Esophagus squamous epithelium (tissue), 4 donors: ENCODE data around the gene GAB4.
"Not testable (repeated sequence)": the region's sequence is repeated elsewhere in the genome, so short reads cannot be mapped to it uniquely, and the experiment has no call there.

Experiments
- CTCF ChIP-seq, 6 experiments: fragments of 450-650 bp in 4 of 6; fragments of 200-600 bp in 2 of 6; sonication (generic) in 2 of 6; IDR thresholded peaks; one replicate each; pipeline ENCODE4 v1.5.1; 2016 to 2019; ENCODE audit warnings: antibody characterized with exemption in 6 of 6, mild to moderate bottlenecking in 4 of 6, moderate library complexity in 4 of 6
- POLR2A ChIP-seq, 4 donors: fragments of 450-650 bp; IDR thresholded peaks; one replicate each; pipeline ENCODE4 v1.6.1; 2017; ENCODE audit warnings: antibody characterized with exemption in 4 of 4, mild to moderate bottlenecking in 4 of 4, moderate library complexity in 3 of 4

GRCh38 chr22:17032277-17032676, 24.3 kb upstream of the GAB4 start:
- TF ChIP-seq CTCF, POLR2A (IDR thresholded peaks at IDR 0.05): not testable (repeated sequence)
